ENCODE results near the gene WWOX. TPM values are rescaled to one million over a fixed set of nuclear protein-coding genes. Genes with fewer than 3 reads are reported as not detected.

WWOX gene
- total and polyA plus RNA-seq, 2 of the 13 experiments (the other 11 are each of a cell fraction or from before 2014, with no cell fraction given): 9.1 to 37.4 TPM

GRCh38 chr16:78483124-78483992, 383.9 kb downstream of the WWOX start (continued):
- no peak for TF ChIP-seq ZNF142 (CRISPR knock-in tag; IDR thresholded peaks at IDR 0.05)
- no peak for TF ChIP-seq ZNF589 (CRISPR knock-in tag; conservative IDR thresholded peaks at IDR 0.05)
- peak; percentile 66 for TF ChIP-seq SIX1 (CRISPR knock-in tag; IDR thresholded peaks at IDR 0.05; ENCODE audit: borderline replicate concordance)
- peak; percentile 77 for TF ChIP-seq MAX (IDR thresholded peaks at IDR 0.05)
- no peak for TF ChIP-seq ZBTB1 (CRISPR knock-in tag; IDR thresholded peaks at IDR 0.05; ENCODE audit: borderline replicate concordance)
- TF ChIP-seq NRL (CRISPR knock-in tag; IDR thresholded peaks at IDR 0.05; ENCODE audit: borderline replicate concordance): no peak
- no peak for TF ChIP-seq ZNF703 (CRISPR knock-in tag; IDR thresholded peaks at IDR 0.05; ENCODE audit: borderline replicate concordance)
- TF ChIP-seq ATRX (CRISPR knock-in tag; IDR thresholded peaks at IDR 0.05; ENCODE audit: borderline replicate concordance): no peak
- no peak for TF ChIP-seq ZFYVE20 (CRISPR knock-in tag; IDR thresholded peaks at IDR 0.05; ENCODE audit: borderline replicate concordance, low read depth)
- no peak for TF ChIP-seq MTA1 (CRISPR knock-in tag; IDR thresholded peaks at IDR 0.05; ENCODE audit: borderline replicate concordance)
- peak; percentile 81 for TF ChIP-seq KMT2A (CRISPR knock-in tag; IDR thresholded peaks at IDR 0.05)
- peak; percentile 87 for TF ChIP-seq HOXA3 (CRISPR knock-in tag; IDR thresholded peaks at IDR 0.05)
- TF ChIP-seq SATB2 (CRISPR knock-in tag; IDR thresholded peaks at IDR 0.05): no peak
- peak; percentile 50 for TF ChIP-seq CCAR2 (optimal IDR thresholded peaks at IDR 0.05; ENCODE audit: low read depth, low read length)
- TF ChIP-seq KLF15 (CRISPR knock-in tag; IDR thresholded peaks at IDR 0.05; ENCODE audit: borderline replicate concordance): no peak
- no peak for TF ChIP-seq ZSCAN22 (CRISPR knock-in tag; IDR thresholded peaks at IDR 0.05)
- no peak for TF ChIP-seq ZNF704 (CRISPR knock-in tag; IDR thresholded peaks at IDR 0.05; ENCODE audit: borderline replicate concordance)
- no peak for TF ChIP-seq HBP1 (CRISPR knock-in tag; IDR thresholded peaks at IDR 0.05; ENCODE audit: low read depth)
- TF ChIP-seq IRX3 (CRISPR knock-in tag; IDR thresholded peaks at IDR 0.05; ENCODE audit: borderline replicate concordance, low read depth): no peak
- no peak for TF ChIP-seq ZNF256 (CRISPR knock-in tag; conservative IDR thresholded peaks at IDR 0.05)
- no peak for TF ChIP-seq ZNF747 (CRISPR knock-in tag; IDR thresholded peaks at IDR 0.05; ENCODE audit: borderline replicate concordance)
